GM21367 (cell line): ENCODE data around the gene MINAR2.

Source experiments
- ATAC-seq: cut with Tn5 transposase; IDR thresholded peaks from one replicate; pipeline ENCODE4 v1.9.1; 2021; ENCODE audit not compliant: unreplicated experiment

The MINAR2 gene, protein sequence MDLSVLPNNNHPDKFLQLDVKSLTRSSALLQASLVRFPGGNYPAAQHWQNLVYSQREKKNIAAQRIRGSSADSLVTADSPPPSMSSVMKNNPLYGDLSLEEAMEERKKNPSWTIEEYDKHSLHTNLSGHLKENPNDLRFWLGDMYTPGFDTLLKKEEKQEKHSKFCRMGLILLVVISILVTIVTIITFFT

DNA sequence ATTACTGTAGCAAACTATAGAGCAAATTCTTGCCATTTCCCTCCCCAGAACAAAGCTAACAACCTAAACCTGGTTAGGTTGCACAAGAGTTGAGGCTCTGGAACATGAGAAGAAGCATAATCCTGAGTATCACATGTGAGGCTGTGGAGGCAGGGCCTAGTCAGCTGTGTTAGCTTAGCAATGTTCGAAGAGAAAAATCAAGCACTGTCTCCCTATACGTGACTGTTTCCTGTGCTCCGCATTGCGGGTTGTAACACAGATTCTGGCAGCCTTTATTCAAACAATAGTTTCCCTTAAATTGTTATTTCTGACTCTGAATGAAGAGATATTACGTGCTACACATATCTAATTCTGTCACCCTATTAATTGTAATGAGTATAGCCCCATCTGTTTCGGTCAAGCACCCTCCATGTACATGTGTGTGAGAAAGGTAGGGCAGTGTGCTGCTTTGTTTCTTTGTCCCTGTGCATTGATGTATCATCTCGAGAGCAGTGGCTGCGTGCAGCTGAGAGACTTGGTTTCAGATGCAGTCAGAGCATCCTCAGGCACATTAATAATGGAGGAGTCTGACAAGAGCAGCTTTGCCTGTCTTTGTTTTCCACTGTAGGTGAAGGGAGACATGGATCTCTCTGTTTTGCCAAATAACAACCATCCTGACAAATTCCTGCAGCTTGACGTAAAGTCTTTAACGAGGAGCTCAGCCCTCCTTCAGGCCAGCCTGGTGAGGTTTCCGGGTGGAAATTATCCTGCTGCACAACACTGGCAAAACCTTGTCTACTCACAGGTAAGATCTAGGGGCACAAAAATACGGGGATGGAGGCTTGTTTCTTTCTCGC is at the start of gene MINAR2:
TSS of gene MINAR2 (plus strand) at position 523 of the 836 bp plus-strand sequence. CDS start at position 620, 97 bp downstream.
- ATAC-seq = no peak

DNA sequence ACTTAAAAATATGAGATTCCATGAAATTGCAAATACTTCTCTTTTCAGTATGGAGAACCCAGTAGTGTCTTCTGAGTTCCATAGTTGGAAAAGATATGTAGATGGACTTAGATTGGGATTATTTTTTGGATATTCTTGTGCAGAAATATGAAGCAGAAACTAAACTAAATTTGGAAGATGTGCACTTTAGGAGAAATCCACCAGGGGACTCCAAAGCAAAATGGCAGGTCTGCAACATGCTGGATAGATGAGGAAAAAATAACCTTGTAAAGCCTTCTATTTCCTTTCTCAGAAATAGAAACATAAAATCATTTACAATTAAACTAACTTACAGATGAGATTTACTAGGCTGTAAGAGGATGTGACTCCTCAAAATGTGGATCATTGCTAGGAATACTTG is 49.2 kb upstream of the MINAR2 start:
- no peak for ATAC-seq

DNA sequence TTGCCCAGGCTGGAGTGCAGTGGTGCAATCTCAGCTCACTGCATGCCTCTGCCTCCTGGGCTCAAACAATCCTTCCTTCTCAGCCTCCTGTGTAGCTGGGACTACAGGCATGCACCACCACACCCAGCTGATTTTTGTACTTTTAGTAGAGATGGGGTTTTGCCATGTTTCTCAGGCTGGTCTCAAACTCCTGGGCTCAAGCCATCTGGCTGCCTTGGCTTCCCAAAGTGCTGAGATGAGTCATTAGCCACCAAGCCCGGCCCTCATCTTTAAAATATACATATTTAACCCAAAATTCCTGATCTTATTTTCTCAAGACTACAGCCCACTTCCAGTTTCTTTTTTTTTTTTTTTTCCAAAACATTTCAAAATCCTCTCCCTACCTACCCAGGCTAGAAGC is 31.7 kb upstream of the MINAR2 start:
- no peak for ATAC-seq

DNA sequence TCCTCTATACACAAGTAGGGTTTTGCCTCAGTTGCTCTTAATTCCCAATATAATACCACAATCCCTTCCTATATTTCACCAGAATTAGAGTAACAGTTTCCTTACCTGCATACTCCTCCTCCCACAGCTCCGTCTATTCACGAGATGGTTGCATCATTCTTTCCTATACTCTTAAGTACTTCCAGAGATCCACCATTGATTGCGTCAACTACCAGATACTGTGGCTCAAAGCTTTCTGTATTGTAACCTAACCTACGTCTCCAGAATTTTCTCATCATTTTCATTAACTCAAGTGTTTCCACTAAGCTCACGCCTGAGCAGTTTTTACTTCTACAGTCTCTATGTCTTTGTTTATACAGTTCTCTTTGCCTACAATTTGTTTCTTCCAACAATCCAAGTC is 31.2 kb upstream of the MINAR2 start:
- ATAC-seq = no peak

DNA sequence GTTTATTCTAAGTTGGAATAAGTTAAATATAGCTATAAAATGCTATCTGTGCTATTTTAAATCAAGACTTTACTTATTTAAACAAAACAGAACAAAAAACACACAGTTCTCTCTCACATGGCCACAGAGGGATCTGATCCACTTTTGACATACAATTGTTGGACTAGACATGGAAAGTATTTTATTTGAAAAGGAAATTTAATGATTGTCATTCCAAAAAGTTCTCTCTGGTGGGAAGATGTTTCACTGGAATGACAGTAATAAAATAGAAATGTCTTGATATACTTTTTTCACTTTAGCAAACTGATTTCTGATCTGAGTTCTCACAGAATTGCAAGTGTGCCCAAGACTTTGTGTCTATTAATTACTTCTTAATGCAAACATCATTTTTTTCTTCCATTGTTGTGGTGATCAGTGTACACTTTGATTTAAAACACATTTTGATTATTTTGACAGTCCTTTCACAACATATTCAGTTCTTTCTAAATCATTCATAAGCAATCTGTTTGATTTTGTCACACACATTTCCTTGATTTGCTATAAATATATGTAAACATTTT is 30.1 kb upstream of the MINAR2 start:
- ATAC-seq = no peak

DNA sequence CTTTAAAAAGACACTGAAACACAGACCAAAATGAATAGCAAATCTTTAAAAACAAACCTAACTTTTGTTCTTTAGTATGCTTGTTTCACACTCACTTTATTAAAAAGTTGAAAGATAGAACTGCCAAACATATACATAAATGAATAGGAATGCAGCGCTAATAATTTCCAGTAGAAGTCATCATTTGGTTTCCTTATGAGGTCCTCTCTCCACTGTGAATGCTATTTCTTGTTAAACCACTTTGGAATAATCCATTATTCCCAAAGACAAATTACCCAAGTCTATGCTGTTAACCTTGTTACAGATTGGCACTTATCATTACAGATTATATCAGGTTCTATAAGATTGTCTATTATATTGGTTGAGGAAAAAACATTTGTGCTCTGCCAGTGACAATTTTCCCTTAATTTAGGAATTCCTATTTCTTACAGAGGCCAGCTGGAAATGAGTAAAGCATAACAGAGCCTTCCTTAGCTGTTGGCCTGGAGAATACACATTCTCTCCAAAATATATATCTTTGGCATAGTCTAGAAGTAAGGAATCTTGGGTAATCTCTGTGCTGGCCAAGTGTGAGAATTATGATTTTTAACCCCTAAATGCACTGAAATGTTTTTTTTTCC is 29.3 kb upstream of the MINAR2 start:
- no peak for ATAC-seq

DNA sequence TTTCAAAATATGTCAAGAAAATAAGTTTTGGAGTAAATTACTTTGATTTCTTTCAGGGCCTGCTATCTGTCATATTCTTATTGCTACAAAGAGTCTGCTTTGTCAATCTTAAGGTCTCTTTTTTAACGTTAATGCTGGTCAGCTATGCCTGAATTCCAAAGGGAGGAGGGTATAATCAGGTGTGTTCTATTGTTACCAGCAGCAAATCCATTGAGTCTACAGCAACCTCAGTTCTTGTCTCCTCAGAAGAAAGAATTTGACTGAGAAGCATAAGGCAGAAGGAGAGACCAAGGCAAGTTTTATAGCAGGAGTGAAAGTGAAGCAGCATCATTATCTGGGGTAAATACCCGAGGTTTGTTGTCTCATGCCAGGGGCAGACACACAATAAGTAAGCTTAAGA is 23.7 kb upstream of the MINAR2 start:
- ATAC-seq = no peak

DNA sequence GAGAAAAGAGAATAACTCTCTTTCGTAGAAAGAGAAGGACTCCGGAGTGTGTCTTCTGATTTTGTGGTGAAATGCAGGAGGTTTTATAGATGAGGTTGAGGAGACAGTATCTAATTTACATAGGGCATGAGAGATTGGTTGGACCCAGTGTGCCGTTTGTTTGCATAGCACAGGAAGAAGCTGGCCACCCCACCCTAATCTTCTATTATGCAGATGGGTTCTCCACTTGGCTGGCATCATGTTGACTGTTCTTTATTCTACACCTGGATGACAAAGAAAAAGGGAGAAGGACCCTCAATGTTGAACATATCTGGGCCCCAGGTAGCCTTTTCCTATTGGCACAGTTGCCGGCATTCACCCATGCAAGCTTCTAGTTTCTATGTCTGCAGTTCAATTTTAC is 23.2 kb upstream of the MINAR2 start:
- ATAC-seq = no peak

DNA sequence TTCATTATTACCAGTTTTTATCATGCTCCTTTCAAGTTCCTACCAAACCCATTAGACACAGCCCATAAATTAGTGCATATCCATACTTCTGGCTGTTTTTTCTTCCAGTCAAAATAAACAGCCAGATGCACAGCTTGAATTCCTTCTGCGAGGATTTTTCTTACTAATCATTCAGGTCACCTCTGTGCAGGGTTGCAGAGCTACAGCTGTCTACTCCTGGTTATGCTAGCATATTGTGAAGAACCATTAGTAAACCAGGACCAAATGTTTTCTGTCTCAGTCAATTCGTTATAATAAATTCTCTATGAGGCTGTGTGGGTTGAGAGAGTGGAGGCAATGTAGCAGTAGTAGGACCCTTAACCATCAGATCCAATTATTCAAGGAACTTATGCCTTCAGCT is 8.1 kb upstream of the MINAR2 start:
- no peak for ATAC-seq

DNA sequence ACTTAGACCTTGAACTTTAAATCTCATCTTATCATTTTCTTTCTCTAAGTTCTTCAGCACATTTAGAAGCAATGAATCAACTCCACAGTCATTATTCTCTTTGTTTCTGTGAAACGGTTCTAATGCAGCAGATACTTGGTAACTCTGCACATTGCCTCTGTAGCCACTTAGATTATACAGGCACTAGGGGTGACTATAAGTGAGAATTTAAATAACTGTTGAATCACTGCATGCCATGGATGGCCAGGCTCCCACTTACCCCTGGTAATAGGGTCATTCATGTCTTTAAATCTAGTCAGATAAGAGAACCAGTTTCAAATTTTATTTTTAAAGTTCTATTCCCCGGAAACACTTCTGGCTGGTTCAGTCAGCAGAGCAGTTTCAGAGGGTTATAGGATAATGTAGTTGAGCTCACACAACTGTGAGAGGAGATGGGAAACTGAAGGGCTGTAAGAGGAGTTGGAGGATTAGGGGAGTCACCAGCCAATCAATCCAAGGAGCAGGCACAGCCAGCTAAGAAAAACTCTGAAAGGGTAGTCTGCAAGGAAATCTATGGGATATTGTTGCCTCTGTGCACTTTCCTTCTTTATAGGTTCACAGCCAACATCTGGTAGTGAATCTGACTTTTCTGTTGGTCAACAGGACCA is 4.2 kb upstream of the MINAR2 start:
- ATAC-seq = no peak

DNA sequence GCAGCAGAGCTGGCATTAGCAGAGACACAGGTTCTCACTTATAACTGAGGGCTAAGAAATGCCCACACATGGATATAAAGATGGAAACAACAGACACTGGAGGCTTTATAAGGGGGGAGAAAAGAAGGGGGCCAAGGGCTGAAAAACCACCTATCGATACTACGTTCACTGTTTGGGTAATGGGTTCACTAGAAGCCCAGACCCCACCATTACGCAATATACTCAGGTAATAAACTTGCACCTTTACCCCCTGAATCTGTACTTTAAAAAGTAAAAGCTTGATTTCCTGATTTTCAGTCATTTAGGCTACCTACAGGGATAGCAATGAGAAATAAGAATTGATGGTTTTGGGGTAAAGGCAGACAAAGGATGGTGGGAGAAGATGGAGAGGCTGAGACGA is 1.9 kb upstream of the MINAR2 start:
- no peak for ATAC-seq

DNA sequence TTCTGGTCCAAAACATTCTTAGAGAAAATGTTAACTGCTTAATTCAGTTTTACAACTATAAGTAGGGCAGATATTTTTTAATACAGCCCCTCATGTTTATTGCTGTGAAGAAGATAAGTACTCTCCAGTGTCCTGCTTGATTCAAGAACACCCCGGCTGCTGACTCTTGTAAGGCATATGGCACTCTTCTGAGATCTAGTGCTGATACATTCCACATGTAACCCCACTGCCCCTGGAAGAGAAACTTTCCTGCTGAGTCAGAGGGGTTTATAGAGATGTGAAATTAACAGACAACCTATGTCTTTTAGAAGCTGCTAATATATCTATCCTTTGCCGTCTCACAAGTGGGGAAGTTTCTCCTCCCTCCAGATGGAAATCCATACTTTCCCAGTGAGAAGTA is 1.0 kb upstream of the MINAR2 start:
- ATAC-seq = no peak

DNA sequence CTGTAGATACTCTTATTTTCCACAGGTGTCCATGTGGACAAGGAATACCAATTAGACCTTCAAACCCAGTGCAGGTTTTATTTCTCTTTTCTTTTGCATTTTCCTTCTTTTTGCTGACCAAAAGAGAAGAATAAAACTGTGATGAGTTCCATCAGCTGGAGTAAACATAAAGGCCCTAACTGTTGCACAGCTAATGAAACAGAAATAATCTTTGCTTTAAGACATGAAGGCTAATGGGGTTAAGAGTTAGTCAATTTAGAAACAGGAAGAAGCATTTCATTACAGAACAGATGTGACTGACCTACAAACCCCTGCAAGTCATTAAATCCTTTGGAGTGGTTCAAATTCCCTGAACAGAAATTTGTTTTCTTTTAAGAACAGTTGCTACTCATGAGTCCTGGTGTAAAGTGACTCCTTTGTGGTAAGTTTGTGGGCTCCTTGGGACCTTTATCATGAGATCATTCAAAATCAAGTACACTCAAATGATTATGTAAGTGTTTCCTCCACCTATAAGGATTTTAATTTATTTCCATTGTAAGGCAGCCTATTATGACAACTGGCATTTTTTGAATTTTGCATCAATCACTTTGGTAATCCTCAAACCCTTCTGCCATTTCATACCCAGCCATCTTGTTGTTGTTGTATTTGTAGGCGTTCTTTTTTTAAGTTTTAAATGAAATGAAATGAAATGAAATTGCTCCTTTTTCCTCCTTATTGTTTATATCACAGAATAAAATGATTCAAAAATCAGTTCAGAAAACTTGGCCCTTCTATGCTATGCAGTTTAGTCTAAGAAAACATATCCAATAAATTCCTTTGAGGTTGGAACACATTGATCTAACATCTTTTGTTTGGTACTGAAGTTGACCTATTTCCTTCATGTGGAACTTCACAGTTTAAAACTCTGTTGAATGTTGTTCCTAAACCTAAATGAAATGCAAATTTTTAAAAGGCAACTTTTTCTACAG is 1.3 kb downstream of the MINAR2 start:
- no peak for ATAC-seq

DNA sequence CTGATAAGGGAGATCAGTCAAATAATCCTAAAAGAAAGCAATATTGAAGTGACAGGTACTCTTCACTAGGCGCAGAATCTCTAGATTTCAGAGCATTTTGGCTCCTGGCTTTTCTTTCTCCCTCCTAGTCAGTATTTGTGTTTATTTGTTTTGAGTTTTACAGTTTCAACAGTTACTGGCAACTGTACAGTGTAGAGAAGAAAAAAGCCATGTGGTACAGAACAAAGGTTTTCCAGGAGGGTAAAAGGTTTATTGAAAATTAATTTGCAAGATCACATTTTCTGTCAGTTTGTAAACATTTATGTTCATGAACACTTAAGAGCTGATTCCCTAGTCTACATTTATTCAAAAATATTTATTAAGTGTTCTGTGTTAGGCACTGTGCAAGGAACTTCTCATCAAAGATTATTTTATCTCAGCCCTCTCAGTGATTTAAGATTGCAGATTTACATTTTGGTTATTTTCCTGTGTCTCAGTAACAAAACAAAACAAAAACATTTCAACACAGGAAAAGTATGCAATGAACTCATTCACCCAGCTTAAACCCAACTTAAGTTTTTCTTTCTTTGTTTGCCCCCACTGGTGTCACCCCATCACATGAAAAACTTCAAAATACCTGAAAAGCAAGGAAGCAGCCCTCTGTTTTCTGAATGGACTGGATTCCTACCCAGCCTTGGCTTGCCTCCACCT is 12.9 kb downstream of the MINAR2 start:
- ATAC-seq = no peak

DNA sequence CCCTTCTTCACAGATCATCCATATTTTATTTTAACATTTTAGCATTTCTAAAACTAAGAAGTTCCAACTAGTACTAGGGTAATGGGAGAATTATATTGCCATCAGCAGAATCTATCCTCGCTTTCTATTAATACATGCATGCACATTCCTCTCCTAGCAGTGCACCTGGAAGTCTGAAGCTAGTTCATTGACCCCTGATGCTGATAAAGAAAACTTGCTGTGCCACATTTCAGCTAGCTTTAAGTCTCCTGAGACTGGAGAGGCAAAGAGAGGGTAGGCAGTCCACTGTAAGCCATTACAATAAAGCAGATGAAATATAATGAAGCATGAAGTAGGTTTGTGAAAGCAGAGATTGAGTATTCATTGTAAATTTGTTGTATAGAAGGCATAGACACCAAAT is 15.8 kb downstream of the MINAR2 start:
- ATAC-seq = no peak

DNA sequence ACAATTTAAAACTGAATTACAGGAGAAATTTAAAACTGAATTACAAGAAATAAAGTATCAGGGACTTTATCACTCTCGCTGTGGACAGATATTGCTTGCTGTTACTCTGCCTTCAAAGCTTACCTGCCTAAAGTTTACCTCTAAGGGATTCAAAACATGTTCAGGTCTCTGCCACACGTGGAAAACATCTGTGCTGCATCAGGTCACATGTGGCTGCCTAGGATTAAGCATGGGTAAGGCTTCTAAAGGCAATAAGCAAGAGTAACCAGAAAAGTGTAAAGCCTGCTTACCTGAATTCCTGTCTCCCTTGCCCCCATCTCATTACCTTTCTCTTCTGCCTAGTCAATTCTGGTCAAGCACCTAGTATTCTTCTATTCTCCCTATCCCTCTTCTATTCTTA is 18.9 kb downstream of the MINAR2 start:
- no peak for ATAC-seq

DNA sequence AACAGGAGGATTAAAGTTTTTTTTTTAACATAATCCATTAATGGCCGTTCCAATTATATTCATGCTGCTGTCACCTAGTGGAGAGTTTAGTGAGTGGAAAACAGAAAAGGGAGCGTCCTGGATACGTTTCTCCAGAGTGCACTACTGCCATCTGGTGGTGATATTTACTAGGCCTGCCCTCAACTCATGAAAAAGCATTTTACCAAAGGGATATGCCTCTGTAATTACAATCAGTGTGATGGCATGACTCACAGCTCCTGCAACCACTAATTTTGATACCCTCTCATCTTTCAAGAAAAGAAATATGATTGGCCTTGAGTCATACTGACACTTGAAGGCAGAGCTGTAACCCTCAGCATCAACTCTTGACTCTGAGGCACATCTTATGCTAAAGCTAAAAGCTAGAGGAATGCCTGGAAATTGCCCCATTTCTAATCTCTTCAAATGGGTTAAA is 20.1 kb downstream of the MINAR2 start:
- ATAC-seq = peak; percentile 94

DNA sequence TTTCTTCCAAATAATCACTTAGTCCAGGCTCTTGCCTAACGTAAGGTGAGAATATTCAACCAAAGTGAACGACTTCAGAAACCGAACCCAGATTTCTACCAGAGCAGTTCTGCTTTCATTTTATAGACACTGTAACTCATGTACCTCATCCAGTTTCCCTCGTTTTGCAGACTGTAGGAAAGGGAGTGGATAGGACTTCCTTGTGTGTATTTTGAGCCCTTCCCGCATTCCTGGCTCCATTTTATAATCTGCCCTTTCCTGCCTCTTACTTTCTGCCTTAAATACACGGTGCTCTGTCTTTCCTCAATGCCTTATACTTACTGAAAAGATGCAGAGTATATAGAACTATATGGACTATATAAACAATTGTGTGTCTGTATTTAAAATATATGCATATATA is 20.8 kb downstream of the MINAR2 start:
- no peak for ATAC-seq

DNA sequence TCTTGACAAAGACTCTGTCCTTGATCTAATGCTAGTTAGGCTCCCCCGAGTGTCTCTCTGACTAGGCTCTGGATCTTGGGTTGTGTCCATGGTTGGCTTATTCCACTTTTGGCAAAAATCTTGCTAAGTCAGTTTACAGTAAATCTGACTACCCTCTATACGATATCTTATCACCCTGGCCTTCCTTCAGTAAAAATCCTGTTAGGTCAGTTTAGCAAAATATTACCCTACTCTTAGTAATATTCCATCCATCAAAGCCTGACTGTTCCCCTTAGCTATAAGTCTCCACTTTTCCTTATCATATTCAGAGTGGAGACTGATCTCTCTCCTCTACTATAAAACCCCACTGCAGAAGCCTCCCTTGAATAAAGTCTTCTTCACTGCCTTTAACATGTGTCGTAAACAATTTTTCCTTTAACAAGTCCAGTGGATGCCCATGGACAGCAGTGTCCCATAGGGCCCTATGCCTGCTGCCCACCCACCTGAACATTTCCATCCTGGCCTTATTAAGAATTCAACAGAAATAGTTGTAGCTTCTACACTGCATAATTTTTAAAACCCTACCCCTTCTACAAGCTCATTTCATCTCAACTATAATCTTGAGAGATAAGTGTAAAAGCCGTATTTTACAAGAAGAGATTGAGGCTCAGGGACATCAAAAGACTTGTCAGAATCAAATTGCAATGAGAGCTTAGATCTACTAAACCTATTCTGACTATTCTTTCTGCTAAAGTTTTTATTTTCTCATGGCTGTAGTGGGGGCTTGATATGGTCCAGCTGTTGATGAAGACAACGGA is 22.3 kb downstream of the MINAR2 start:
- no peak for ATAC-seq
